ENCODE data around the gene TPSG1.

GRCh38 chr16:1173788-1174451 lies 51.1 kb downstream of the TPSG1 start:
- TF ChIP-seq POLR2AphosphoS5 (IDR thresholded peaks at IDR 0.05) (no peak), CTCF (IDR thresholded peaks at IDR 0.05 in 8 of 11, conservative IDR thresholded peaks at IDR 0.05 in 3 of 11) (no peak)
